ENCODE results near the gene TMEM245.

GRCh38 chr9:109134167-109134578, 14.4 kb upstream of the TMEM245 start:
- TF ChIP-seq ZNF576 (CRISPR knock-in tag; IDR thresholded peaks at IDR 0.05) (no peak), JUN (CRISPR knock-in tag; IDR thresholded peaks at IDR 0.05) (no peak)

Data from HepG2 (cell line).